GM21515 (cell line): ENCODE results near the gene CHD2.
"Not testable (repeated sequence)": the region's sequence is repeated elsewhere in the genome, so short reads cannot be mapped to it uniquely, and the experiment has no call there.

Experiments used
- ATAC-seq: cut with Tn5 transposase; IDR thresholded peaks from one replicate; pipeline ENCODE4 v1.9.1; 2021; ENCODE audit not compliant: unreplicated experiment

Gene CHD2

GRCh38 chr15:93007994-93008393 is 107.9 kb downstream of the CHD2 start:
- no peak for ATAC-seq

DNA sequence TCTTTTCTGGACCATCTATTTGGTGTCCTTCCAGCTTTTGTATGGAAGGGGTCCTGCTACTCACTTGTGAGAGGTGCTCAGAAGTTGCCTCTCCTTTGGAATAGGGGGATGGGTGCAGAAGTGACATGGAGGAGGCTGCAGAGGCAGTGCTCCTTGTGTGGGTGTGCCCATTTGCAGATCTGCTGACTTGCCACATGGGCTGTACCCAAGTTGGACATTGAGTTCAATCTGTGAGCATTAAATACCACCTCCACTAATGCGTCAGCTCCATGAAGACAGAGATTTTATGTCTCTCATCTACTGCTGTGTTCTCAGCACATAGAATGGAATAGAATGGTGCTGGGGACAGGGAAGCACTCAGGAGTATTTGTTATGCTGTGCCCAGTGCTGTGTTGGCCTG is 112.7 kb downstream of the CHD2 start:
- no peak for ATAC-seq

DNA sequence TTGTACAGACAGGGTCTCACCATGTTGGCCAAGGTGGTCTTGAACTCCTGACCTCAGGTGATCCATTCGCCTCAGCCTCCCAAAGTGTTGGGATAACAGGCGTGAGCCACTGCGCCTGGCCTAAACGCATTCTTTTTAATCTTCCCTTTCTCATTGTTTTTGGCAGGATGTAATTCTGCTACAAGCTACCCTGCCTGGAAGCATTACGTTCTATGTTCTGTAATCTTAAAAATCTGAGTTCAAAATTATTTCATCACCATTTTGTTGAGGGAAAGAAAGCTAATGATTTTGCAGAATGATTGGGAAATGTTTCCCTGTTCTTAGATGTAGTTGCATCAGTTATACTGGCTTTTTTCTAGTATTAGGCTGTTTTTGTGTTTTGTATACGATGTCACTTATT is 117.4 kb downstream of the CHD2 start:
- ATAC-seq = no peak

- no peak for ATAC-seq
Observed at GRCh38 chr15:93018574-93018973, 118.5 kb downstream of the CHD2 start.

DNA sequence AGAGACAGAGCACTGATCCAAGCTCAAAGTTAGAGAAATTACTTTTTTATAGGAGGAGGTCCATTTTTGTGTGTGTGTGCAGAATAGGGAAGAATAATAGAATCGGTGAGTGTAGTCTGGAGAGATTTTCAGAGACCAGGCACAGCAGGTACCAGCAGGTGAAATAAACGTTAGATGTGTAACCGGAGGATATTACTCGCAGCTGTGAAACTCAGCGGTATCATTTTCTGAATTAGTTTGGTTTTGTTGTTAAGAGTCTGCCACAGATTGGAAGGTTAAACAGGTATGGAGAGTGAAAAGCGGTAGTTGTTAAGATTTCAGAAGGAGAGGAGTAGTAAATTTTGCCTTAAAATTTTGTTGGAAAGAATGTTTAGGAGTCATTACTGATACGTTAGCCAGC is 119.0 kb downstream of the CHD2 start:
- no peak for ATAC-seq

DNA sequence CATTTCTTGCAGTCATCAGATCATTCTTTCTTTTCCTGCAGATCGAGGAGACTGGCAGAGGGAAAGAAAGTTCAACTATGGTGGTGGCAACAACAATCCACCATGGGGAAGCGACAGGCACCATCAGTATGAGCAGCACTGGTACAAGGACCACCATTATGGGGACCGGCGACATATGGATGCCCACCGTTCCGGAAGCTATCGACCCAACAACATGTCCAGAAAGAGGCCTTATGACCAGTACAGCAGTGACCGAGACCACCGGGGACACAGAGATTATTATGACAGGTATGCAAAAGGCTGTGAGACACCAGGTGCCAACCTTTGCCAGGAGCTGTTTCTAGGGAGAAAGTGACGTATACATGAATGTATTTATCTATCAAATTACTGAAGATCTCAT is 119.8 kb downstream of the CHD2 start:
- no peak for ATAC-seq

GRCh38 chr15:93020976-93021772 is 121.0 kb downstream of the CHD2 start:
- ATAC-seq = peak; percentile 81

GRCh38 chr15:93024293-93024692 is 124.2 kb downstream of the CHD2 start:
- ATAC-seq = no peak

DNA sequence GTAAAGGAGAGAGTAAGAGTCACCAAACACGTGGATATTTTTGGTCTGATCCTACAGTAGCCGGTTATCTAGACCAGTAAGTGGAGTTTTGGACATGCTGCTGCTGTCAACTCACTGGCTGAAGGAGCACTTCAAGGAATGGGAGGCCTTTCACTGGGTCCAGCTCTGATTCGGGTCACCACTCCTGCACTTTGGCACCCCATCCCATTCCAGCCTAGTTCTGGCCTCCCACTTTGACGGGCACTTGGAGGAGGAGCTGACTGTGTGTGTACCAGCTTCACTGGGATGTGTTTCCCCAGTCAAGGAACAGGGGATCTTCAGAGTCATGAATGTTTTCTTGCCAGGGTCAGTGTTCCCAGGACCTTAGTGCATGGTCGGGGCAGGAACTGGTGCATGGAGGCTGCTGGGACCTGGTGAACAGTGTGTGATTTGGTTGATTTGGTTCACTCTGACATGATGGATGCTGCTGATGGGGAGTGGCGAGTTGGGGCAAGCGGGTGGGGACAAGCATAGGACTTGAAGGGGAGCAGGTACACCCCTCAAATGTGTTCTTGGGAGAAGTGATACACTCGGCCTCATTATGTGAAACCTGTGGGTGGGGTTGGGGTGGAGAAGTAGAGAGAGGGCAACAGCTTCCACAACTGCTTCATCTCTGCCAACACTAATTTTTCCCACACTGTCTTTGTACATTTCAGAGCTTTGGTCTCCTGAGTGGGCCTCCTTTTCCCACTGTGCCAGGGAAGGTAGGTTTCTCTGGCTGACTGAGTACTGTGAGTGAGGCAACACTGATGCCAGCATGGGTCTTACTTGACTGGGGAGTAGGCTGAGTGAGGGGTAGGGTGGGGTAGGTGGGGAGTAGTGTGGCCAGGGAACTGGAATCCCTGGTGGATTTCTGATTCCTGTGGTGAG is 124.8 kb downstream of the CHD2 start:
- no peak for ATAC-seq

- no peak for ATAC-seq
Observed at GRCh38 chr15:93025625-93025982, 125.5 kb downstream of the CHD2 start.

DNA sequence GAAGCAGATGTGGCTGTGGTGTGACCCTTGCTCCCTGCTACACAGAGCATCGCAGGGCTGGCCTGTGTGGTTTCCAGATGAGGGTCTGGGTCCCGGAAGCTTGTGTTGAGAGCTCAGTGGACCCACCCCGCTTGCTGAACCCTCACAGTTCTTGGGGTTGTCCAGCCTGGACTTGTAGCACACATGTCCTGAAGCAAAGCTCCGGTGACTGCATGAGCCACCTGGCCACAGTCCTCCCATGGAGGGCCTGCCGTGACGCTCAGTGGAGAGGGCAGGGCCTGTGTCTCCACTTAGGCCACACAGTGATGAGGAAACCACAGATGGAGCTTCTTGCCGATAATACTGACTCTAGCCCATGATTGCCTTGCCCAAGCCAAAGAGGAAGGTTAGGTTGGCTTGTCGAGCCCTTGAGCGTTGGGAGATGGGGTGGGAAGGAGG is 126.3 kb downstream of the CHD2 start:
- ATAC-seq = no peak

GRCh38 chr15:93027413-93027812 is 127.3 kb downstream of the CHD2 start:
- no peak for ATAC-seq

DNA sequence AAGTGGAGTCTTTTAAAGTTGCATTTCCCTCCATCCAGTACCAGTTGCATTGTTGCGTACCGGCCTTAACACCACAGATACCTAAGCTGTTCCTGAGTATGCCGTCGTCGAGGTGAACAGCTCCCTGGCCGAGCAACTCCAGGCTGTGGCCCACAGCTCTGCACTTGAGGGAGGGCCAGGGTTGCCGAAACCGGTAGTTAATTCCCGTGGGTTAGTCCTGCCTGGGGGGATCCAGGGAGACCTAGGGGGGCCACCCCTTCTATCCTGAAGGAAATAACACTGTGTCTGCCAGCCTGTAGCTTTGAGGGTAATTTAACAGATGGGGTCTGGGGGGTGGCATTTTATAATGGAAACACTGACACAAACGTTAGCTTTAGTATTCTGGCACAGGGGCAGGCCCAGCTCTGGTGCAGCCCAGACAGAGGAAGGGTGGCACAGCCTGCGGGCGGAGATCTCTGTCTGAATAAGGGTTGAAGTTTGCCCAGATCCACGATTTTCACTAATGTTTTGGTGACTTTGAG is 128.0 kb downstream of the CHD2 start:
- ATAC-seq = no peak

GRCh38 chr15:93028632-93029213 is 128.6 kb downstream of the CHD2 start:
- no peak for ATAC-seq

GRCh38 chr15:93029214-93029835 is 129.2 kb downstream of the CHD2 start:
- ATAC-seq = no peak

- no peak for ATAC-seq
Observed at GRCh38 chr15:93029836-93030429, 129.8 kb downstream of the CHD2 start.

DNA sequence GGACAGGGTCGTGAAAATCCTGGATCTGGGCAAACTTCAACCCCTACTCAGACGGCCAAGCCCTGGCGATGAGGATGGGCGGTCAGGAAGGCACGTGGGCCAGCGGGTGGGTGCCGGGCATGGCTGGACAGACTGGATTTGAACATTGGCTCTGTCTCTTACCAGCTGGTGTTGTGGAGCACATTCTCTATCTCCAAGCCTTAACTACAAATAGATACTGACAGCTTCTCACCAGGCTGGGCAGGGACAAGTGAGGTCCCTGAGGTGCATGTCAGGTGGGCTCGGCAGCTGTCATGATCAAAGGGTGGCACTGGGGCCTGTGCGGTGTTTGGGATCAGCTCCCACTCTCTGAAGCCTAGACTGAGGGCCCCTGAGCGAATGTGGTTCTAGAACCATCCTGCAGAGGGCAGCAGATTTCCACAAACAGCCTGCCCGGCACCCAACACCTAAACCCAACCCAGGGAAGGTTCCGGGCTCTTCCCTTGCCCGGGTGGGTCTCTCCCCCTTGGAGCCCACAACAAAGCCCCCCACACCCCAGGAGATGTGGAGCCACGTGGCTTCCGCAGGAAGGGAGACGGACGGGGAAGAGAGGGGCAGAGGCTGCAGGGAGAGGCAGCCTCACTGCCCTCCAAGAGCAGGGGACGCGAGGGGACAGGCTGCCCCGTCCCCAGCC is 130.4 kb downstream of the CHD2 start:
- peak; percentile 73 for ATAC-seq

DNA sequence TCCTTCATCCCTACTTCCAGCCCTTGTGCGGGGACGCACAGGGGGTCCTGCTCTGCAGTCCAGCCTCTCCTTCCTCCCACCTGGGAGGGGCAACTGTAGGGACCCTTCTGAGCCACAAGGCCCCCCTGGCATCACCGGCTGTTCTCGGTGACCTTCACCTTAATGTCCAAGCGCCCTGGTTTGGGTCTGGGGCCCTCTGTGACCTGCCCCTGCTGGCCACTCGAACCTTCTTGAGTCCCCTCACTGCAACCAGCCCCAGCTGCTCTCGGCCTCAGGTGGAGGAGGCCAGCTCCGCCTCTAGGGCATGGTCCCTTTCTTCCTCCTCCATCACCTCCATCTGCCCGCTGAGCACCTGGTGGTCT is 131.0 kb downstream of the CHD2 start:
- ATAC-seq = no peak

DNA sequence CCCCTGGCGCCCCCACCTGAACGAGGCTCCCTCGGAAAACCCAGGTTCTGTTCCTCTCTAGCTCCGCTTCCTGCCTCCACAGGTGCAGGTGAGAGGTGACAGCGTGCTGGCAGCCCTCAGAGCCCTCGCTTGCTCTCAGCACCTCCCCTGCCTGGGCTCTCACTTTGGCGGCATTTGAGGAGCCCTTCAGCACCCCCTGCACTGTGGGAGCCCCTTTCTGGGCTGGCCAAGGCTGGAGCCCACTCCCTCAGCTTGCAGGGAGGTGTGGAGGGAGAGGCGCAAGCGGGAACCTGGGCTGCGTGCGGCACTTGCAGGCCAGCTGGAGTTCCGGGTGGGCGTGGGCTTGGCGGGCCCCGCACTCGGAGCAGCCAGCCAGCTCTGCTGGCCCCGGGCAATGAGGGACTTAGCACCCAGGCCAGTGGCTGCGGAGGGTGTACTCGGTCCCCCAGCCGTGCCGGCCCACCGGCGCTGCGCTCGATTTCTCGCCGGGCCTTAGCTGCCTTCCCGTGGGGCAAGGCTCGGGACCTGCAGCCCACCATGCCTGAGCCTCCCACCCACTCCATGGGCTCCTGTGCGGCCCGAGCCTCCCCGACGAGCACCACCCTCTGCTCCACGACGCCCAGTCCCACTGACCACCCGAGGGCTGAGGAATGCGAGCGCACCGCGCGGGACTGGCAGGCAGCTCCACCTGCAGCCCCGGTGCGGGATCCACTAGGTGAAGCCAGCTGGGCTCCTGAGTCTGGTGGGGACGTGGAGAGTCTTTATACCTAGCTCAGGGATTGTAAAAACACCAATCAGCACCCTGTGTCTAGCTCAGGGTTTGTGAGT is 131.6 kb downstream of the CHD2 start:
- ATAC-seq = not testable (repeated sequence)
